PC-3 (cell line): ENCODE data around the gene PRKAR1A. TPM values are rescaled to one million over a fixed set of nuclear protein-coding genes. Genes with fewer than 3 reads are reported as not detected.

ENCODE experiments used
- ATAC-seq: fragments of 200-7000 bp; cut with Tn5 transposase; 2 replicates; pipeline ENCODE4 v1.9.1; 2020; ENCODE audit warnings: mild to moderate bottlenecking, moderate library complexity
- BruUV-seq: library from RNA; stranded (reverse); fragments of 400-500 nt; replicated peaks from 2 replicates; lab custom pipeline; 2021; lab: Mats Ljungman, UMichigan
- CTCF ChIA-PET: fragments of 300-600 bp; sonication (Branson Sonifier 250); formaldehyde crosslinking; loops from one replicate; lab custom pipeline; 2022; ENCODE audit warnings: antibody characterized with exemption; lab: Charles Lee
- POLR2A ChIA-PET: fragments of 300-600 bp; sonication (Branson Sonifier 250); formaldehyde crosslinking; loops from one replicate; lab custom pipeline; 2022; ENCODE audit warnings: antibody characterized with exemption; ENCODE audit not compliant: unreplicated experiment; lab: Charles Lee
- DNase-seq: peaks from one replicate; pipeline ENCODE4 v3.0.0-alpha.2; 2015
- H2AFZ ChIP-seq: fragments of 300-600 bp; sonication (generic); 2 replicates; pipeline ENCODE4 v1.6.0; 2016; ENCODE audit warnings: antibody characterized with exemption, low read length
- H3F3A ChIP-seq: fragments of 300-600 bp; sonication (generic); one replicate; pipeline ENCODE4 v1.6.0; 2017; ENCODE audit warnings: antibody characterized with exemption, low read length, control low read depth, mild to moderate bottlenecking; ENCODE audit not compliant: unreplicated experiment
- H3K27ac ChIP-seq: fragments of 300-600 bp; sonication (generic); 2 replicates; pipeline ENCODE4 v1.5.1; 2016; ENCODE audit warnings: mild to moderate bottlenecking, low read length
- H3K27me3 ChIP-seq: fragments of 300-600 bp; sonication (generic); 2 replicates; pipeline ENCODE4 v1.6.1; 2016; ENCODE audit warnings: low read length, mixed read lengths
- H3K36me3 ChIP-seq: fragments of 300-600 bp; sonication (generic); 2 replicates; pipeline ENCODE4 v1.6.1; 2016; ENCODE audit warnings: low read depth, mixed run types, low read length, mixed read lengths
- H3K4me1 ChIP-seq: fragments of 300-600 bp; sonication (generic); 2 replicates; pipeline ENCODE4 v1.5.1; 2016; ENCODE audit warnings: low read length; ENCODE audit not compliant: insufficient read depth
- H3K4me2 ChIP-seq: fragments of 300-600 bp; sonication (generic); 2 replicates; pipeline ENCODE4 v1.6.0; 2016; ENCODE audit warnings: low read length
- H3K4me3 ChIP-seq: fragments of 300-600 bp; sonication (generic); 2 replicates; pipeline ENCODE4 v1.5.1; 2016; ENCODE audit warnings: mild to moderate bottlenecking, low read length, mixed read lengths
- H3K79me2 ChIP-seq: fragments of 300-600 bp; sonication (generic); 2 replicates; pipeline ENCODE4 v1.6.1; 2017; ENCODE audit warnings: low read length, mixed read lengths
- H3K9ac ChIP-seq: fragments of 300-600 bp; sonication (generic); 2 replicates; pipeline ENCODE4 v1.6.0; 2016; ENCODE audit warnings: mild to moderate bottlenecking, low read length
- H3K9me2 ChIP-seq: fragments of 300-600 bp; sonication (generic); replicated peaks from 2 replicates; pipeline ENCODE4 v1.6.1; 2016; ENCODE audit warnings: mixed run types, low read length, mixed read lengths
- H3K9me3 ChIP-seq: fragments of 300-600 bp; sonication (generic); 2 replicates; pipeline ENCODE4 v1.6.1; 2016; ENCODE audit warnings: low read length, mixed read lengths
- H4K20me1 ChIP-seq: fragments of 300-600 bp; sonication (generic); 2 replicates; pipeline ENCODE4 v1.6.1; 2016; ENCODE audit warnings: low read length, mixed read lengths
- EZH2 ChIP-seq: fragments of 300-600 bp; sonication (generic); IDR thresholded peaks from one replicate; pipeline ENCODE4 v1.6.1; 2017; ENCODE audit warnings: antibody characterized with exemption, mild to moderate bottlenecking, low read length; ENCODE audit not compliant: unreplicated experiment
- EZH2phosphoT487 ChIP-seq: fragments of 300-600 bp; sonication (generic); IDR thresholded peaks from 2 replicates; pipeline ENCODE4 v1.6.1; 2018; ENCODE audit warnings: mild to moderate bottlenecking, antibody characterized with exemption, low read length, borderline replicate concordance
- intact Hi-C: fragments of 100-400 bp; cut with micrococcal nuclease; formaldehyde crosslinking; loops from 2 replicates; pipeline ENCODE4 v1.9.0; 2023
- total RNA-seq: library from RNA; depleted of rRNA; stranded (reverse); fragments of >200 nt; gene quantifications from 2 replicates; pipeline ENCODE4 v1.2.3, GENCODE V29; 2014
- TF ChIP-seq, protein P1 (sequence below): fragments of 300-600 bp; sonication (generic); conservative IDR thresholded peaks from 2 replicates; pipeline ENCODE4 v1.5.1; 2017; ENCODE audit warnings: antibody characterized with exemption, low read depth, mild to moderate bottlenecking, low read length

PRKAR1A gene
- total RNA-seq, 1 experiment from 2014 or later: 214 TPM

DNA sequence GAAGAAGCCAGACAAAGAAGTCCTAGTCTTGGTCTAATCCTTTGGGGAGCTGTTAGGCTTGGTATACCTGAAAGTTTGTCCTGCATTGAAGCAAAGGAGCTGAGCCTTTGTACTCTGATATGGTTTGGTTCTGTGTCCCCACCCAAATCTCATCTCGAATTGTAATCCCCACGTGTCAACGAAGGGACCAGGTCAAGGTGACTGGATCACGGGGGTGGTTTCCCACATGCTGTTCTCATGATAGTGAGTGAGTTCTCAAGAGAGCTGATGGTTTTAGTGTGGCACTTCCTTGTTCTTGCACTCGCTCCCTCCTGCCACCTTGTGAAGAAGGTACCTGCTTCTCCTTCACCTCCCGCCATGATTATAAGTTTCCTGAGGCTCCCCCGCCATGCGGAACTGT lies 55.4 kb downstream of the PRKAR1A start:
- no TSS peak for BruUV-seq
- POLR2A ChIA-PET: no interaction called here
- no peak overlapping the region for H3K4me3 ChIP-seq

DNA sequence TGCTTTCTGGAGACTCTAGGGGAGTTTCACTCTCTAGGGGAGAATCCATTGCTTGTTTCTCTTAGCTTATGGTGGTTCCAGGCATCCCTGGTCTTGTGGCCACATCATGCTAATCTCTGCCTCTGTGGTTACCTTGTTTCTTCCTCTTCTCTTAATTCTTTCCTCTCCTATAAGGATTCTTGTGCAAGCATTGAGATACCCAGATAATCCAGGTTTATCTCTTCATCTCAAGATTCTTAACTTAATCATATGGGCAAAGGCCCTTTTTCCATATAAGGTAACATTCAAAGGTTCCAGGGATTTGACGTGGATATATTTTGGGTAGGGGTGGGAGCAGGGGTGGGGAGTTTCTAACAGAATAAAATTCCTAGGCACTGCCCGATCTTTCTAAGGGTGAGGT lies 56.4 kb downstream of the PRKAR1A start:
- no peaks in the 10 kb centered on the region for H3F3A ChIP-seq
- ATAC-seq (no peak), DNase-seq (no peak)
- BruUV-seq: no TSS peak
- no peaks in the 10 kb centered on the region for H3K9me2 ChIP-seq
- ChIA-PET CTCF (no interaction called here), POLR2A (no interaction called here)
- H3K4me3 ChIP-seq: no peak overlapping the region
- intact Hi-C loops: no loop called here
- 0 out of 2 replicates have a peak, but pooled peaks cover 5% of the 10 kb centered on the region for H3K27me3 ChIP-seq
- H3K79me2 ChIP-seq: no peaks in the 10 kb centered on the region
- no peak overlapping the region for H3K27ac ChIP-seq
- no peaks in the 10 kb centered on the region for H3K36me3 ChIP-seq
- no peak overlapping the region for H3K9ac ChIP-seq
- H2AFZ ChIP-seq: no peak overlapping the region
- no peaks in the 10 kb centered on the region for H3K4me1 ChIP-seq
- no peaks in the 10 kb centered on the region for H4K20me1 ChIP-seq
- TF ChIP-seq EZH2phosphoT487: no peak
- TF ChIP-seq, protein P1, sequence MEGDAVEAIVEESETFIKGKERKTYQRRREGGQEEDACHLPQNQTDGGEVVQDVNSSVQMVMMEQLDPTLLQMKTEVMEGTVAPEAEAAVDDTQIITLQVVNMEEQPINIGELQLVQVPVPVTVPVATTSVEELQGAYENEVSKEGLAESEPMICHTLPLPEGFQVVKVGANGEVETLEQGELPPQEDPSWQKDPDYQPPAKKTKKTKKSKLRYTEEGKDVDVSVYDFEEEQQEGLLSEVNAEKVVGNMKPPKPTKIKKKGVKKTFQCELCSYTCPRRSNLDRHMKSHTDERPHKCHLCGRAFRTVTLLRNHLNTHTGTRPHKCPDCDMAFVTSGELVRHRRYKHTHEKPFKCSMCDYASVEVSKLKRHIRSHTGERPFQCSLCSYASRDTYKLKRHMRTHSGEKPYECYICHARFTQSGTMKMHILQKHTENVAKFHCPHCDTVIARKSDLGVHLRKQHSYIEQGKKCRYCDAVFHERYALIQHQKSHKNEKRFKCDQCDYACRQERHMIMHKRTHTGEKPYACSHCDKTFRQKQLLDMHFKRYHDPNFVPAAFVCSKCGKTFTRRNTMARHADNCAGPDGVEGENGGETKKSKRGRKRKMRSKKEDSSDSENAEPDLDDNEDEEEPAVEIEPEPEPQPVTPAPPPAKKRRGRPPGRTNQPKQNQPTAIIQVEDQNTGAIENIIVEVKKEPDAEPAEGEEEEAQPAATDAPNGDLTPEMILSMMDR: no peak
- TF ChIP-seq EZH2: no peak
- no peaks in the 10 kb centered on the region for H3K9me3 ChIP-seq
- H3K4me2 ChIP-seq: no peak overlapping the region

More for the DNA sequence above, 55.4 kb downstream of the PRKAR1A start:
- TF ChIP-seq EZH2phosphoT487 (no peak), EZH2 (no peak)
- TF ChIP-seq, protein P1: no peak
- DNase-seq: no peak
- no peaks in the 10 kb centered on the region for H4K20me1 ChIP-seq
- intact Hi-C loops: no loop called here
- no peak overlapping the region for H3K4me2 ChIP-seq
- no peaks in the 10 kb centered on the region for H3K79me2 ChIP-seq
- H3K9me3 ChIP-seq: no peaks in the 10 kb centered on the region
- no peaks in the 10 kb centered on the region for H3K9me2 ChIP-seq
- no peak overlapping the region for H3K27ac ChIP-seq
- no peak for ATAC-seq
- CTCF ChIA-PET: no interaction called here
- no peaks in the 10 kb centered on the region for H3F3A ChIP-seq
- H3K36me3 ChIP-seq: no peaks in the 10 kb centered on the region
- no peaks in the 10 kb centered on the region for H3K4me1 ChIP-seq
- no peak overlapping the region for H2AFZ ChIP-seq
- no peak overlapping the region for H3K9ac ChIP-seq
- H3K27me3 ChIP-seq: 0 out of 2 replicates have a peak, but pooled peaks cover 5% of the 10 kb centered on the region

DNA sequence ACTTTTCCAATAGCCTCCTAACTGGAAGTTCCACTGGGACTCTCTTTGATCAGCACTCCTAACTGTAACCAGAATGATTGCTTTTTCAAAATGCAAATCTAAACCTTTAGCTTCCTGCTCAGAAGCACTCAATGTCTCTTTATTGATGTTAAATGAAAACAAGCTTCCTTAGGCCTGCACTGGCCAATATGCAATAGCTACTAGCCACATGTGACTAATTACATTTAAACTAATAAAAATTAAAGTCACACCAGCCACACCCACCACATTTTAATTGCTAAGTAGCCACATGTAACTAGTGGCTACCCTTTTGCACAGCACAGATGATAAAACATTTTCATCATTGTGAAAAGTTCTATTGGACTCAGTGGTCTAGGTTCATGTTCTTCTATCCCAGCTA lies 57.1 kb downstream of the PRKAR1A start:
- no peaks in the 10 kb centered on the region for H3K79me2 ChIP-seq
- TF ChIP-seq, protein P1: no peak
- no peak for TF ChIP-seq EZH2phosphoT487
- TF ChIP-seq EZH2: no peak
- intact Hi-C loops: no loop called here
- H3K4me3 ChIP-seq: no peak overlapping the region
- no peaks in the 10 kb centered on the region for H3F3A ChIP-seq
- no peaks in the 10 kb centered on the region for H3K36me3 ChIP-seq
- ChIA-PET CTCF (no interaction called here), POLR2A (no interaction called here)
- no peaks in the 10 kb centered on the region for H3K9me2 ChIP-seq
- H4K20me1 ChIP-seq: no peaks in the 10 kb centered on the region
- DNase-seq (no peak), ATAC-seq (no peak)
- H3K9me3 ChIP-seq: no peaks in the 10 kb centered on the region
- no peak overlapping the region for H3K4me2 ChIP-seq
- no peak overlapping the region for H3K9ac ChIP-seq
- no peaks in the 10 kb centered on the region for H3K4me1 ChIP-seq
- H2AFZ ChIP-seq: no peak overlapping the region
- 0 out of 2 replicates have a peak, but pooled peaks cover 5% of the 10 kb centered on the region for H3K27me3 ChIP-seq
- BruUV-seq: no TSS peak
- H3K27ac ChIP-seq: no peak overlapping the region
